Fibroblast of the conjunctiva (primary cell): ENCODE measurements around the gene NSG2.
"Not testable (repeated sequence)": the region's sequence is repeated elsewhere in the genome, so short reads cannot be mapped to it uniquely, and the experiment has no call there.

Experiments
- DNase-seq: peaks from one replicate; pipeline ENCODE4 v3.0.0-alpha.2; 2010; ENCODE audit warnings: low read depth

Gene NSG2

DNA sequence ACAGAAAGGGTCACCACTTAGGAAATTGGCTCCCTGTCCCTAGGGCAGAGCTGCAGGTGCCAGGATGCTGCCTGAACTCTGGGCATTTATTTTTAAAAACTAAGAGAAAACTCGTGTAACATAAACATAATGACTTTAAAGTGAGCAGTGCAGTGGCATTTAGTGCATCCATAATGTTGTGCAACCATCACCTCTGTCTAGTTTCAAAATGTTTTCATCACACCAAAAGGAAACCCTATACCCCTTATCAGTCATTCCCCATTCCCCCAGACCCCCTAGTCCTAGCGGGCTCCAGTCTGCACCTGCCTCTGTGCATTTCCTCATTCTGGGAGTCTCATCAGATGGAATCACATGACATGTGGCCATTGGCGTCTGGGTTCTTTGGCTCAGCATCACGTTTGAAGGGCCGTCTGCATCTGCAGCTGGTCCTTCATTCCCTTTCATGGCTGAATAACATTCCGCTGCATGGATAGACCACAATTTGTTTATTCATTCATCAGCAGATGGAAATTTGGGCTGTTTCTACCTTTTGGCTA, 55.8 kb downstream of the NSG2 start:
- no peak for DNase-seq

- not testable (repeated sequence) for DNase-seq
Measured at GRCh38 chr5:174102574-174102973, 57.1 kb downstream of the NSG2 start.

GRCh38 chr5:174106997-174107655, 61.6 kb downstream of the NSG2 start:
- DNase-seq, result no peak

- no peak for DNase-seq
Measured at GRCh38 chr5:174108745-174109144, 63.2 kb downstream of the NSG2 start.

DNA sequence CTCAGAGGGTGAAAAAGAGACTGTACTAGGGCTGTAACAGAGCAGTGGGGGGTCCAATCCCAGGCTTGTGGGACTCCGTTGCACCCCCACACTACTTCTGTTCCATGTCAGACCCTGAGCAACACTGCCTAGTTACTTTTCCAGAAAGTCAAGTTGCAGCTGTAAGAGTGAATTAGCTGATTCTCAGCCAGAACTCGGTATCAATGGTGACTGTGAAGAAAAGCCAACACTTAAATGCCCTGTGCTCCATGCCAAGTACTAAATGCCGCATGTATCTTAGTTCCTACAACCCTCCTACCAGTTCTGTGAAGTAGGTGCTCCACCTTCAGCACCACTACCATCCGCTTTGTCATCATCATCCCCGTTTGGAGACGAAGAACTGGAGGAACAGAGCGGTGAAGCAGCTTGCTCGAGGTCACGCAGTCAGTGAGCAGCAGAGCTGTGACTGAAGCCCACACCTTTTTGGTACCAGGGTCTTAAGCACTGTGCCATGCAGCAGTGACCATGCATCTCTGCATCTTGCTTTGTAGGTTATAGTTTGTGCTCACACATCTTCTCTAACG, 64.3 kb downstream of the NSG2 start:
- no peak for DNase-seq

DNA sequence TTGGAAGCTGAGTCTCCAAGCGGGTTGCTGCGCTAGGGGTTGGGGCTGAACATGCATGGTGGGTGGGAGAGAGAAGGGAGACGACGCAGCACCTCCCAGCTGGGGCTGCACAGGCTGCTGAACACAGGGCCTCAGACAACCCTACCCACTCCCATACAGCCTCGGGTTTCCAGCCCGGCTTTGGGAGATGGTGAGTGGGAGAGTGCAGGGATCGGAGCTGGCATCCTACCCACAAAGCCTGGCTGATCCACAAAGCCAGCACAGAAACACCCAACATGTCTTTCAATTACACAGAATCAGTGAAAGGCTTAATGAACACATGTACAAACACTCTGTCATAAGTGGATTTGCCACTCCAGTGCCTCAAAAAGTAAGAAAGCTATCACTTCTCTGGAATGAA, 64.8 kb downstream of the NSG2 start:
- no peak for DNase-seq

GRCh38 chr5:174111287-174111973, 65.9 kb downstream of the NSG2 start:
- no peak for DNase-seq

GRCh38 chr5:174115226-174115625, 69.7 kb downstream of the NSG2 start:
- DNase-seq, result no peak

- DNase-seq, result no peak
Measured at GRCh38 chr5:174118823-174119467, 73.4 kb downstream of the NSG2 start.

- no peak for DNase-seq
Measured at GRCh38 chr5:174119468-174119881, 74.0 kb downstream of the NSG2 start.

- no peak for DNase-seq
Measured at GRCh38 chr5:174120401-174121005, 75.0 kb downstream of the NSG2 start.

DNA sequence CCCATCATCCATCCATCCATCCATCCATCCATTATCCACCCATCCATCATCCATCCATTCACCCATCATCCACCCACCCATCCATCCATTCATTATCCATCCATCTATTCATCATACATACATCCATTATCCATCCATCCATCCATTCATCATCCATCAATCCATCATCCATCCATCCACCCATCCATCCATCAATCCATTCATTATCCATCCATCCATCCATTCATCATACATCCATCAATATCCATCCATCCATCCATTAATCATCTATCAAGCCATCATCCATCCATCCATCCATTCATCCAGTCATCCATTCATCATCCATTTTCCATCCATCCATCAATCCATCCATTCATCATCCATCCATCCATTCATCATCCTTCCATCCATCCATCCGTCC, 89.0 kb downstream of the NSG2 start:
- DNase-seq, result no peak

GRCh38 chr5:174139623-174140022, 94.1 kb downstream of the NSG2 start:
- no peak for DNase-seq

- DNase-seq, result no peak
Measured at GRCh38 chr5:174140452-174141020, 95.0 kb downstream of the NSG2 start.

DNA sequence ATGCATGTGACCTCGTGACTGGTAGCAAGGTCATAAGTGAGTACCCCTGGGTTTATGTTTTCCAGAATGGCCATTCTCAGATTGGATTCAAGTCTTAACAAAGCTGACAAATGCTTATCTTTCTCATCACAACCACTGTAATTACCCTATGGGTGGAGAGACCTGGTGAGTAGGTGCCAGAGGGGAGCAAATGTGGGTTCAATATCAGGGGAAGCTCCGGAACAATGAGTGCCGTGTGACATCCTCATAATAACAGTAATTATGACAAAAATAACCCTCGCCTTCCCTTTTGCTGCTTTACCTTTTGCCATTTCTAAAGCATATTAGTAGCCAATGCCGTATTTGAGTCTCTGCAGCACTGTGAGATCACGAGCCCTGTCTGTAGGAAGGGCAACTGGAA, 95.9 kb downstream of the NSG2 start:
- no peak for DNase-seq

- no peak for DNase-seq
Measured at GRCh38 chr5:174145091-174145490, 99.6 kb downstream of the NSG2 start.

DNA sequence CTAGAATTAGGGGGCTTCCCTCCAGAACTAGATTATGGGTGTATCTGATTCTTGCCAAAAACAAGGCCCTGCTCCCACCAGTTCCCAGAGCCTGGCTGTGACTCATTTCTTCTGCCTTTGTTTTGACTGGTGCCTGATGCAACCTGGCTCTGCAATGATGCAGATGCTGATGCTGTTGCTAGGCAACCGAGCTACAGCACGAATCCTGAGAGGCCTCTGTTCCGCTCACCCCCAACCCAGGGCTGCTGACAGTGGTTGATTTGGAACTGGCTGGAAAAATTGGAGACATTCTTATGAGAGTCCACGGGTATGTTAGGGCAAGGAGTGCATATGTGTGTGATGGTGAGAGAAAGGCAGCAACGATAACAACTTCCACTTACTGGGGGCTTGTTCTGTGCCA, 100.3 kb downstream of the NSG2 start:
- DNase-seq, result no peak

- no peak for DNase-seq
Measured at GRCh38 chr5:174146556-174146955, 101.0 kb downstream of the NSG2 start.

DNA sequence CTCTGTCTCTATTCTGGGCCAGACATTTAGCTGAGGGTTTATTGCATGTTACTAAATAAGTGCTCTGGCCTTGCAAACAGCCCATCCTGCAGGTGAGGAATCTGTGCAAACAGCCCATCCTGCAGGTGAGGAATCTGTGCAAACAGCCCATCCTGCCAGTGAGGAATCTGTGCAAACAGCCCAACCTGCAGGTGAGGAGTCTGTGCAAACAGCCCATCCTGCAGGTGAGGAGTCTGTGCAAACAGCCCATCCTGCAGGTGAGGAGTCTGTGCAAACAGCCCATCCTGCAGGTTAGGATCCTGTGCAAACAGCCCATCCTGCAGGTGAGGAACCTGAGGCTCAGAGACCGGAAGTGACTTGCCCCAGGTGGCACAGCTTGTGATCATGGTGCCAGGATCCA, 101.5 kb downstream of the NSG2 start:
- not testable (repeated sequence) for DNase-seq

DNA sequence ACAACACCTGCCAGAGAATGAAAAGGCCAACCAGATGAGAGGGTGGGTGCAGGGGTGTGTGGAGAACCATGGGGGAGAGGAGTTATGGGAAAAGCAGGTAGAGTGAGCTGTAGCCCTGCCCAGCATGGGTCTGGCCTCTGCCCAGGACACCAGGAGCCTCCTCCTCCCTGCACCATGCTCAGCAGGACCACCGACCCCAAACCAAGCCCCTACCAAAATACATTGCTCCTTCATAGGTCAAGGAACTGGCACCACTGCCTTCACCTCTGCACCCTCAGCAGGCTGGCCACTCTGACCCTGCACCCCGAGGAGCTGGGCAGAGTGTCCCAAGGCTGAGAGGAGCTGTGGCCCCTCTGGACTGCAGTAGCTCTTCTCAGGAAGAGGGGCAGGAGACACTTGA, 102.0 kb downstream of the NSG2 start:
- no peak for DNase-seq

GRCh38 chr5:174148721-174149120, 103.2 kb downstream of the NSG2 start:
- no peak for DNase-seq

DNA sequence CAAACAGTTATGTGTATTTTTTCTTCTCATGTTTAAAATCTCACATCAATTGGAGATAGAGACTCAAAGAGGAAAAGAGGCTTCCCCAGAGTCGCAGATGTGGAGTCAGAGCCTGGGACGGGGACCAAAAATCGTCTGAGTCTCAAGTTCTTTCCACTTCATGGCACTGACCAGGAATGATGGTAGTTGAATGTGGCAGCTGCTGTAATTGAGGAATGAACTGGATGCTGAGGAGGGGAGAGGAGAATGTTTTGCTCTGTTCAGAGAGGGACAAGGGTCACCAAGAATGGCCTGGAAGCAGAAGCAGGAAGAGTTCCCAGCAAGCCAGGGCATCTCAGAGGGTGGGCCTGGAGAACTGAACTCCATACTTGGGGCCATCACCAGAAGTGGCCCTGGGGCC, 103.9 kb downstream of the NSG2 start:
- DNase-seq, result no peak
